ENCODE data around the gene FAF1. TPM values are rescaled to one million over a fixed set of nuclear protein-coding genes. Genes with fewer than 3 reads are reported as not detected.

The FAF1 gene
- total RNA-seq, 1 experiment from 2014 or later = 73.2 TPM

DNA sequence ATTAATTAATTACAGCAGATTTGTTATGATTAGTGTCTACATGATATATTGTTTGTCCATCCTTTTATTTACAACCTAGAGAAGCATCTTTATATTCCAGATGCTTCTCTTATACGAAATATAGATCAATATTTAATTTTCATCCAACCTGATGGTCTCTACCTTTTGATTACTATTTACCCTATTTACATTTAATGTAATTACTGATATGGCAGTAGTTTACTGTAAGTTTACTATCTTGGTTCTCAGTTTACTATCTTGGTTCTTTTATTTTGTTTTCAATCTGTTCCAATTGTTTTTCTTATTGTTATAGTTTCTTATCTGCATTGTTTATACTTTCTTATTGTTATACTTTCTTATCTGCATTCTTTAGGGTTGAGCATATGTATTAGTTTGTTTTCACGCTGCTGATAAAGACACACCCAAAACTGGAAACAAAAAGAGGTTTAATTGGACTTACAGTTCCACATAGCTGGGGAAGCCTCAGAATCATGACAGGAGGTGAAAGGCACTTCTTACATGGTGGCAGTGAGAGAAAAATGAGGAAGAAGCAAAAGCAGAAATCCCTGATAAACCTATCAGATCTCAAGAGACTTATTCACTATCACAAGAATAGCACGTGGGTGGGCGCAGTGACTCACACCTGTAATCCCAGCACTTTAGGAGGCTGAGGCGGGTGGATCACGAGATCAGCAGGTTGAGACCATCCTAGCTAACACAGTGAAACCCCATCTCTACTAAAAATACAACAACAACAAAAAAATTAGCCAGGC is 28.9 kb downstream of the FAF1 start:
- Histone ChIP-seq H3K9ac (ENCODE audit: low read length) (no peak overlapping the region), H3K79me2 (ENCODE audit: insufficient read depth, low read length) (peaks cover 93% of the 10 kb centered on the region), H3K36me3 (ENCODE audit: control insufficient read depth in 1 of 2, insufficient read depth in 2 of 2, low read length in 2 of 2) (peaks cover 0 to 4% of the 10 kb centered on the region in 2 experiments; a peak in 1 of 4 replicates), H3K4me1 (ENCODE audit: control insufficient read depth in 1 of 2, insufficient read depth in 2 of 2, low read length in 2 of 2) (no peaks in the 10 kb centered on the region), H3K4me3 (replicated peaks in 1 of 2; ENCODE audit: low read depth in 1 of 2, low read length in 2 of 2) (no peak overlapping the region), H3K9me3 (ENCODE audit: control insufficient read depth in 1 of 2, insufficient read depth in 1 of 2, low read depth in 1 of 2, low read length in 2 of 2) (no peaks in the 10 kb centered on the region), H3K9me2 (ENCODE audit: insufficient read depth) (no peaks in the 10 kb centered on the region), H3K27ac (ENCODE audit: low read depth, low read length) (no peak overlapping the region), H4K20me1 (ENCODE audit: insufficient read depth) (peaks cover 6% of the 10 kb centered on the region; the same call in 1 of the 2 replicates), H3K27me3 (ENCODE audit: insufficient read depth, low read length) (no peaks in the 10 kb centered on the region), H3K4me2 (ENCODE audit: low read length) (no peak overlapping the region), H2AFZ (ENCODE audit: low read depth, low read length, poor library complexity, severe bottlenecking) (no peak overlapping the region)
- RAD21 ChIA-PET (ENCODE audit: low non-redundant PET in 1 of 2, low total read pairs in 2 of 2, uncharacterized antibody in 2 of 2, unreplicated experiment in 2 of 2) = no interaction called here
- intact Hi-C loops (cut with micrococcal nuclease) = no loop called here
- CTCF ChIA-PET = interaction anchor here (0.7 kb wide), 1 partner anchor 20 kb away, joined by 3 read pairs; no protein-coding TSS in a partner anchor
- ATAC-seq = no peak
- no TSS peak for BruUV-seq (replicated peaks)
- POLR2A ChIA-PET = no interaction called here
- DNase-seq (ENCODE audit: low read depth, low spot score) = no peak
- TF ChIP-seq SP1 (IDR thresholded peaks at IDR 0.05; ENCODE audit: low read depth) (no peak), REST (IDR thresholded peaks at IDR 0.05; ENCODE audit: low read depth) (no peak), TCF7L2 (IDR thresholded peaks at IDR 0.05; ENCODE audit: borderline replicate concordance, extremely low read depth, insufficient read depth, insufficient read length) (no peak), CBX3 (IDR thresholded peaks at IDR 0.05; ENCODE audit: low read depth) (no peak), ZNF274 (IDR thresholded peaks at IDR 0.05; ENCODE audit: low read depth, low read length) (no peak), SIN3A (IDR thresholded peaks at IDR 0.05; ENCODE audit: low read depth) (no peak), JUND (IDR thresholded peaks at IDR 0.05) (no peak), YY1 (IDR thresholded peaks at IDR 0.05; ENCODE audit: extremely low read depth, insufficient replicate concordance, low read depth, low read length) (no peak), EGR1 (IDR thresholded peaks at IDR 0.05; ENCODE audit: low read depth) (no peak), EZH2phosphoT487 (IDR thresholded peaks at IDR 0.05; ENCODE audit: borderline replicate concordance) (no peak), RAD21 (IDR thresholded peaks at IDR 0.05; ENCODE audit: low read depth) (no peak), ELF1 (IDR thresholded peaks at IDR 0.05; ENCODE audit: borderline replicate concordance, low read depth) (no peak), EZH2 (IDR thresholded peaks at IDR 0.05) (no peak), CEBPB (IDR thresholded peaks at IDR 0.05; ENCODE audit: low read depth) (no peak), POLR2AphosphoS5 (IDR thresholded peaks at IDR 0.05; ENCODE audit: low read depth, low read length) (no peak)
